ENCODE results near the gene MED26.

The MED26 gene, protein sequence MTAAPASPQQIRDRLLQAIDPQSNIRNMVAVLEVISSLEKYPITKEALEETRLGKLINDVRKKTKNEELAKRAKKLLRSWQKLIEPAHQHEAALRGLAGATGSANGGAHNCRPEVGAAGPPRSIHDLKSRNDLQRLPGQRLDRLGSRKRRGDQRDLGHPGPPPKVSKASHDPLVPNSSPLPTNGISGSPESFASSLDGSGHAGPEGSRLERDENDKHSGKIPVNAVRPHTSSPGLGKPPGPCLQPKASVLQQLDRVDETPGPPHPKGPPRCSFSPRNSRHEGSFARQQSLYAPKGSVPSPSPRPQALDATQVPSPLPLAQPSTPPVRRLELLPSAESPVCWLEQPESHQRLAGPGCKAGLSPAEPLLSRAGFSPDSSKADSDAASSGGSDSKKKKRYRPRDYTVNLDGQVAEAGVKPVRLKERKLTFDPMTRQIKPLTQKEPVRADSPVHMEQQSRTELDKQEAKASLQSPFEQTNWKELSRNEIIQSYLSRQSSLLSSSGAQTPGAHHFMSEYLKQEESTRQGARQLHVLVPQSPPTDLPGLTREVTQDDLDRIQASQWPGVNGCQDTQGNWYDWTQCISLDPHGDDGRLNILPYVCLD

DNA sequence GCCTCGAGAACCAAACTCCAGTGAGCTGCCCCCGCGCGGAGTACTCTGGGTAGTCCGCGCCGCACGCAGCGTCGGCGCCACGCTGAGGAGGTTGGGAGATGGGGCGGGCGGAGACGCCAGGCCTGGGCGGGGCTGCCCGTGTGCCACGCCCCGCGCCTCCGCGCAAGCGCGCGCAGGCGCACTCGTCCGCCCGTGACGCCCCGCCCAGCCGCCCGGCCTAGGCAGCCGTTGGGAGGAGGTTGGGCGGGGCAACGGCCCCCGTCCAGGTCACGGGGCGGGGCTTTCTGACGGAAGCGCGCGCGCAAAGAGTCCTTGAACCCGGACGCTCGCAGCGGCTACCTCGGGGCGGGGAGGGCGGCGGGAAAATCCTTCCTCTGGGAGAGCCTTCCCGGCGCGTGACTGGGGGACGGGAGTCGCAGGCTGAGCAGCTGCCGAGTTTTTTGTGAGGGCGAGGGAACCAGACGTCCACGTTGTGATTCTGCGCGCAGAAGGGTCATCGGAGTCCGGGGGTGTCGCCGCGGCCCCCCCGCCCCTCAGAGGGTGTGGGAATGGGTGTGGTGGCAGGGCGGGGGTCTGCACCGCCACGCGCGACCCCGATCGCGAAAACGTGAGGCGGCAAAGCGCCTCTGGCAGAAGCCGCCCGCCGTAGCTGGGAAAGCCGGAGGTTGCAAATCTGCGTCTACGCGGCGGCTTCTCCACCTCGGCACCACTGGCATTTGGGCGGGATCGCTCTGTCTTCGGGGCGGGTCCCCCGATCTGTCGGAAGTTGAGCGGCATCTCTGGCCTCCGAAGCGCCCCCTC lies at the start of gene MED26:
Gene MED26, minus strand, starts transcription at position 22 of the 801 bp plus-strand sequence. CDS start 261 bp downstream, outside the sequence.
- TF ChIP-seq GATA3 (IDR thresholded peaks at IDR 0.05; ENCODE audit: low read depth, low read length) = no peak
- TF ChIP-seq GATA2 (IDR thresholded peaks at IDR 0.05; ENCODE audit: low read depth, low read length) = no peak

DNA sequence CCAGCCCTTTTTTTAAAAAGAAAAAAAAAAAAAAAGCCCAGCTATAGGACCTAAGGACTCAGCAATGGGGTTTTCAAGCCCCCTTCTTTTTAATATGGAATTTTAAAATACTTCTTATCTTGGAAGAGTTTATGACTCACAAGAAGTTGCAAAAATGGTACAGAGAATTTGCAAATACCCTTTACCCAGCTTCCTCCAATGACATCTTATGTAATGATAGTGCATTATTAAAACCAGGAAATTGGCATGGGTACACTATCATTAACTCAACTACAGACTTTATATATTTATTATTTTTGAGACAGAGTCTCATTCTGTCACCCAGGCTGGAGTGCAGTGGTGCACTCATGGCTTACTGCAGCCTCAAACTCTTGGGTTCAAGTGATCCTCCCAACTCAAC lies 49.1 kb upstream of the MED26 start:
- TF ChIP-seq GATA2 (IDR thresholded peaks at IDR 0.05; ENCODE audit: low read depth, low read length) (no peak), GATA3 (IDR thresholded peaks at IDR 0.05; ENCODE audit: low read depth, low read length) (no peak)

DNA sequence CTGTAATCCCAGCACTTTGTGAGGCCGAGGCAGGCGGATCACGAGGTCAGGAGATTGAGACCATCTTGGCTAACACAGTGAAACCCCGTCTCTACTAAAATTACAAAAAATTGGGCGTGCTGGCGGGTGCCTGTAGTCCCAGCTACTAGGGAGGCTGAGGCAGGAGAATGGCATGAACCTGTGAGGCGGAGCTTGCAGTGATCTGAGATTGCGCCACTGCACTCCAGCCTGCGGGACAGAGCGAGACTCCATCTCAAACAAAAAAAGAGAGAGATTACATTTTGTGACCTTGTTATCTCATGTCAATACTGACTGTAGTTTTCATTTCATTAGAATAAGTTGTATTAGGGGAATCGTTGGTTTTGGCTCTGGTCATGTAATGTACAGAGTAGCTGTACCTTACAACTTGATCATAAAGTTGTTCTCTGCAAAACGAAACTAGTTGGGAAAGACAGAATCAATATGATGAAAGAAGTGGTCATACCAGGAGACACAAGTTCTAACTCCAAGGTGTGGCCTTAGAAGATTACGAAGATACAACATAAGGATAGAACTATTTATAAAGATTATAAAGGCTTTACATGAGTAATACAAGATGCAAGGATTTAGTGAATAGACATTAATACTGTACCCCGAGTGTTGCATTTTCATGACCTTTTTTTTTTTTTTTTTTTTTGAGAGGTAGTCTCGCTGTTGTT lies 48.2 kb upstream of the MED26 start:
- TF ChIP-seq GATA2 (IDR thresholded peaks at IDR 0.05; ENCODE audit: low read depth, low read length) (no peak), GATA3 (IDR thresholded peaks at IDR 0.05; ENCODE audit: low read depth, low read length) (no peak)

DNA sequence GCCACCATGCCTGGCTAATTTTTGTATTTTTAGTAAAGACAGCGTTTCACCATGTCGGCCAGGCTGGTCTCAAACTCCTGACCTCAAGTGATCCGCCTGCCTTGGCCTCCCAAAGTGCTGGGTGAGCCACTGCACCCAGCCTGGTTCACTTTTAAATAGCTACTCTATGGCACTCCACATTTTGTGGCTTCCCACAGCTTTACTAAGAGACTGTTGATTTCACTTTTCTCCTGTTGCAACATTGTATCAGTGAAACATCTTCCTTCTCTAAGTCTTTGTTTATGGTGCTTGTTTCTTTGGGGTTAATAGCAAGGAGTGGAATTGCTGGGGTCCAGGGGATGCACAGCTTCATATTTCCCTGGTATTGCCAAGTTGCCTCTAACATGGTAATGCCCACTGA lies 45.2 kb upstream of the MED26 start:
- TF ChIP-seq GATA2 (IDR thresholded peaks at IDR 0.05; ENCODE audit: low read depth, low read length) (no peak), GATA3 (IDR thresholded peaks at IDR 0.05; ENCODE audit: low read depth, low read length) (no peak)

DNA sequence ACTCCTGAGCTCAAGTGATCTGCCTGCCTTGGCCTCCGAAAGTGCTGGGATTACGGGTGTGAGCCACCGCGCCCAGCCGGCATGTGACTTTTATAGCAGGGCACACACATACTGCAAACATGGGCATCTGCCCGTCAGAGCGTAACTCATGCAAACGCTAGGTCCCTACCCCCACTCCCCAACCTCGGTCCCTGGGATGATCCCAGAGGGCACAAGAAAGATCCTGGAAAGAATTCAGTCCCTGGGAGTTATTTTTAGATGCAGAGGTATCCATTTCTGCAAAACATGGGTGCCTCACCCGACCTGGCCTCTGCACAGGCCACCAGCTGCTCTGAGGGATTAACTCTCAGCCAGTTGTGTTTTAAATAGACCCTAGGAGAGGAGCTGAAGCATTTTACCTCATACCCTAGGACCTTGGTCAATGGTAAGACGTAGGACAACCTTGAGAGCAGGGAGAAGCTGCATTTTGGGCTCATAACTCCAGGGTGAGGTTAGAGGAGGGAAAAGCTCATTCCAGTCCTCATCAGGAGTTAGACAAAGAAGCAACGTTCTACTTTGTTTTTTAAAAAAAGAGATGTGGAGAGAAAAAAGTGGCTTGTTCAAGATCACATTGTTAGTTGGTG lies 43.8 kb upstream of the MED26 start:
- no peak for TF ChIP-seq GATA3 (IDR thresholded peaks at IDR 0.05; ENCODE audit: low read depth, low read length)
- no peak for TF ChIP-seq GATA2 (IDR thresholded peaks at IDR 0.05; ENCODE audit: low read depth, low read length)

DNA sequence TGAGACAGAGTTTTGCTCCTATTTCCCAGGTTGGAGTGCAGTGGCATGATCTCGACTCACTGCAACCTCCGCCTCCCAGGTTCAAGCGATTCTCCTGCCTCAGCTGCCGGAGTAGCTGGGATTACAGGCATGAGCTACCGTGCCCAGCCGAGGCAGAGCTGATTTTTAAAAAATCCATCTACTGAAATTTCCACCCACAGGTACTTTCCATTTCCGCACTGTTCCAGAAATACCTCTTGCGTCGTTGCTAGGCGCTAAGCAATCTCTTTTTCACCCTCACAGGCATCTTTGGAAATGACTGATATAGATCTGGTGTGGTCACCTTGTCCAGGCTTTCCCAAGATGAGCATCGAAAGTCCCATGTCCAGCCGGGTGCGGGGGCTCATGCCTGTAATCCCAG lies 42.3 kb upstream of the MED26 start:
- TF ChIP-seq GATA2 (IDR thresholded peaks at IDR 0.05; ENCODE audit: low read depth, low read length) (no peak), GATA3 (IDR thresholded peaks at IDR 0.05; ENCODE audit: low read depth, low read length) (no peak)

DNA sequence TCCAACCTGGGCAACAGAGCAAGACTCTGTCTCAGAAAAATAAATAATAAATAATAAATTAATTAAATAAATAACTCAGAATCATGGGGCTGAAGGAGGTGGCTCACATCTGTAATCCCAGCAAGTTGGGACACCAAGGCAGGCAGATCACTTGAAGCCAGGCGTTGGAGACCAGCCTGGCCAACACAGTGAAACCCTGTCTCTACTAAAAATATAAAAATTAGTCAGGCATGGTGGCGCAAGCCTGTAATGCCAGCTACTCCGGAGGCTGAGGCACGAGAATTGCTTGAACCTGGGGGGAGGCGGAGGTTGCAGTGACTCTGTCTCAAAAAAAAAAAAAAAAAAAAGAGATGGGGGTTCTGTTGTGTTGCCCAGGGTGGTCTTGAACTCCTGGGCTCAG lies 40.2 kb upstream of the MED26 start:
- TF ChIP-seq GATA3 (IDR thresholded peaks at IDR 0.05; ENCODE audit: low read depth, low read length) = no peak
- TF ChIP-seq GATA2 (IDR thresholded peaks at IDR 0.05; ENCODE audit: low read depth, low read length) = no peak

DNA sequence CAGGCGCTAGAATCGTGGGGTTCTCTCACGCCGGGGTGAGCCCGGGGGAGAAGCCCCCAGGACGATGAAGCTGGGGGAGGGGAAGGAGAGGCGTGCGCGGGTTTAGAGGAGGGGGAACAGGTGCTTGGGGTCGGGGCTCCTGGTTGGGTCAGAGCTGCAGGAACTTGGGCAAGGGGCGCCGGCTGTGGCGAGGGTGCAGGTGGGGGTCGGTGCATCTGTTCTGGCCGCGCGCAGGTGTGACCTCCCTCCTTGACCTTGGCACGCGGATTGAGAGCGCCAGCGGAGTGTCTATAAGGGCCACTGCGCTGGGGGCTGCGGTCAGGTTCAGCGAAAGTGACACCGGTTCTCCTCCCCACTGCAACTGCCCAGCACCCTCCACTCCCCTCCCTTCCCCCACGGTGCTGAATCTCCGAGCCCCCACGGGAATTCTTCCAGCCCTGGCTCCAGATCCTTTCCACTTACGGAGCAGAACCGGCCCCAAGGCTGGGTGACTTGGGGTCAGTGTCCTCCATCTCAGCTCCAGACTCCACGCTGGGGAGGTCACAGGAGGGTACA lies 33.6 kb upstream of the MED26 start:
- TF ChIP-seq GATA2 (IDR thresholded peaks at IDR 0.05; ENCODE audit: low read depth, low read length) (no peak), GATA3 (IDR thresholded peaks at IDR 0.05; ENCODE audit: low read depth, low read length) (no peak)

DNA sequence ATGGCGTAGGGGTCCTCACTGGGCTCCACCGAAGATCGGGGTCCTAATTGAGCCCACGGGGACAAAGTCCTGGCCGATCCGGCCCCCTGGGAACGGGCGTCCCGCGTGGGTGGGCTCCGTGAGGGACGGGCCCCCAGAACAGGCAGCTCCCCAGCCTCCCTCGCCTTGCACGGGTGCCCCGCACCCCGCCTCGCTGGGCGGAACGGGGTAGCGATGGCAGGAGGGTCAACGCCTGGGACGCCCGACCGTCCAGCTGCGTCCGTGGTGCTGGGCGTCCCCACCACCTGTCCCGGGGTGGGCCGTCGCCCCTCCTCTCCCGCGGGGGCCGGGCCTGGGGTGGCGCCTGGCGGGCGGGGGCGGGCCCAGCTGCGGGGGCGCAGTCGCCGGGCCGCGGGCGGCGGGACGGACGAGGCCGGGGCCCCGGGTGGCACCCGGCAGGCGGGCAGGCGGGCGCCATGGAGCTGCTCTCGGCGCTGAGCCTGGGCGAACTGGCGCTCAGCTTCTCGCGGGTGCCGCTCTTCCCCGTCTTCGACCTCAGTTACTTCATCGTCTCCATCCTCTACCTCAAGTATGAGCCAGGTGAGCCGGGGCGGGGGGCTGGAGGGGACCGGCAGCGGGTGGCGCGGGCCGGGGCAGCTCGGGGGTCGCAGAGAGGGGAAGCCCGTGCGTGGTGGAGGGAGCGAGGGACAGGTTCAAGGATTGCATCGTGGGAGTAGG lies 32.9 kb upstream of the MED26 start, which contains the start of gene TMEM38A:
Gene TMEM38A, plus strand, starts transcription at position 377 of the 717 bp plus-strand sequence. Its CDS starts 79 bp downstream, at position 456.
- TF ChIP-seq GATA3 (IDR thresholded peaks at IDR 0.05; ENCODE audit: low read depth, low read length) = no peak
- no peak for TF ChIP-seq GATA2 (IDR thresholded peaks at IDR 0.05; ENCODE audit: low read depth, low read length)

DNA sequence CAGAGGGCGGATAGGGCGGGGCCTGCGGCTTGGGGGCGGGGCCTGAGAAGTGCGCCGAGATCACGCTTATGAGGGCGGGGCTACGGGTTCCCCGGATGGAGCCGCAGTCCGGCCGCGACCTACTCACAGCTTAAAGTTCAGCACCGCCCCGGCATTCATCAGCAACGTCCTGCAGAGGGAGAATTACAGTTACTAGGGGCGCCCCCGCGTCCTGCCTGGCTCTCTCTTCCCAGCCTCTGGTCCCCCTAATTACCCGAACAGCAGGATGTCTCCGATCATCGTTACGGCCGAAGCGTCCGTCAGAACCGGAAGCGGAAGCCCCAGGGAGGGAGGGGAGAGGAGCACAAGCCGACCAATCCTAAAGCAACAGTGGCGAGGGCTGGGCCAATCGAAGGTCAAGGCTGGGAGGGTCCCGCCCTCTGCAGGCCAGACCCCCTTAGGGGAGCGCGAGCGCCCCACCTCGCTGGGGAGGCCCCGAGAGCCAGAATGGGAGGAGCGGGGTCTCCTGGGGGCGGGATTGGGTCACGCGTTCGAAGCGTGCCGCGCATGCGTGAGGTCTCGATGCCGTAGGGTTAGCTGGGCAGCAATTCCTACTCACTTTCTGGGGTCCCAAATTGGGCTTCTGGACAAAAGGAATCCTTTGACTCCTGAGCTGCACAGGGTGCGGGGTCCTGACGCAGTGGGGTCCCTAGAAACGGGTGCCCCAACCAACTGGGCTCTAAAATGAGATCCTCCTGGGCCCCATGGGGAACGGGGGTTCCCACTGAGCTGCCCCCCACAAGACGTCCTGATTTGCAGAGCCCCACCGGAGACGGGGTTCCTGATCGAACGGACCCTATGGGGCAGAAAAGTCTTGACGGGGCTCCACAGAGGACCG lies 32.1 kb upstream of the MED26 start, which contains the start of gene SMIM7:
Gene SMIM7, minus strand, starts transcription at position 313 of the 877 bp plus-strand sequence. Its CDS starts 34 bp downstream, at position 279.
- TF ChIP-seq GATA3 (IDR thresholded peaks at IDR 0.05; ENCODE audit: low read depth, low read length) (no peak), GATA2 (IDR thresholded peaks at IDR 0.05; ENCODE audit: low read depth, low read length) (no peak)

DNA sequence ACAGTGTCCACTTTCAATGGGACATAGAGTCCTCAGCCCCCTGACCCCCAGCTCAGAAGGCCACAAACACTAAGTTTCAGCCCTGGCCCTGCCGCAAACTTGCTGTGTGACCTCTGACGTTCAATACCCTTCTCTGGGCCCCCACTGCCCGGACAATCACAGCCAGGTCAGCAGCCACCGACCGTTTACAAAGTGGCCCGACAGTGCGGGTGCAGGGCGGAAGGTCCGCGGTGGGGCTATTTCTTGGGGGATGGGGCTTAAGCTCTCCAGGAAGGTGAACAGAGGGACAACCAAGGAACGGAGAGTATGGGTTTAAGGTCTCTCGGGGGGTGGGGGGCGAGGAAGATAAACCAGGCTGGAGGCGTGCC lies 31.4 kb upstream of the MED26 start:
- TF ChIP-seq GATA3 (IDR thresholded peaks at IDR 0.05; ENCODE audit: low read depth, low read length) (no peak), GATA2 (IDR thresholded peaks at IDR 0.05; ENCODE audit: low read depth, low read length) (no peak)

Data from SH-SY5Y (cell line).